NCI-H345 (cell line): Measurements from ENCODE around the gene PPIG.
A peak's percentile ranks its signal among the peaks of the same experiment; 100 is the strongest.
"Not testable (repeated sequence)": the region's sequence is repeated elsewhere in the genome, so short reads cannot be mapped to it uniquely, and the experiment has no call there.

ENCODE experiments used
- DNase-seq: peaks from one replicate; lab custom pipeline; 2025; lab: John Stamatoyannopoulos, UW

PPIG gene

GRCh38 chr2:169584005-169584877, at the start of gene PPIG:
Gene PPIG, plus strand, starts transcription at chr2:169584351. Its CDS starts 19,691 bp downstream, at chr2:169604042.
- DNase-seq: peak; percentile 94

GRCh38 chr2:169539460-169539859, 44.7 kb upstream of the PPIG start:
- not testable (repeated sequence) for DNase-seq

GRCh38 chr2:169540146-169540545, 44.0 kb upstream of the PPIG start:
- no peak for DNase-seq

GRCh38 chr2:169542433-169542832, 41.7 kb upstream of the PPIG start:
- DNase-seq: no peak

GRCh38 chr2:169546756-169547155, 37.4 kb upstream of the PPIG start:
- no peak for DNase-seq

- DNase-seq: no peak
Measured at GRCh38 chr2:169561364-169561763, 22.8 kb upstream of the PPIG start.

- DNase-seq: not testable (repeated sequence)
Measured at GRCh38 chr2:169562084-169562483, 22.1 kb upstream of the PPIG start.

GRCh38 chr2:169562519-169562918, 21.6 kb upstream of the PPIG start:
- peak; percentile 4 for DNase-seq

GRCh38 chr2:169565686-169566085, 18.5 kb upstream of the PPIG start:
- DNase-seq: no peak

- DNase-seq: no peak
Measured at GRCh38 chr2:169569948-169570347, 14.2 kb upstream of the PPIG start.

- DNase-seq: not testable (repeated sequence)
Measured at GRCh38 chr2:169570752-169571151, 13.4 kb upstream of the PPIG start.

GRCh38 chr2:169571571-169571970, 12.6 kb upstream of the PPIG start:
- DNase-seq: no peak

- no peak for DNase-seq
Measured at GRCh38 chr2:169572189-169572588, 12.0 kb upstream of the PPIG start.

GRCh38 chr2:169572821-169573159, 11.4 kb upstream of the PPIG start:
- no peak for DNase-seq

- peak; percentile 94 for DNase-seq
Measured at GRCh38 chr2:169573160-169573973, 10.8 kb upstream of the PPIG start, which contains the start of gene FASTKD1. Gene FASTKD1, minus strand, starts transcription at chr2:169573865. Its CDS starts 1,836 bp downstream, at chr2:169572029.

- DNase-seq: no peak
Measured at GRCh38 chr2:169573974-169574299, 10.2 kb upstream of the PPIG start.

- not testable (repeated sequence) for DNase-seq
Measured at GRCh38 chr2:169574539-169574938, 9.6 kb upstream of the PPIG start.

- not testable (repeated sequence) for DNase-seq
Measured at GRCh38 chr2:169575264-169575663, 8.9 kb upstream of the PPIG start.

- peak; percentile 16 for DNase-seq
Measured at GRCh38 chr2:169579044-169579443, 5.1 kb upstream of the PPIG start.

- not testable (repeated sequence) for DNase-seq
Measured at GRCh38 chr2:169582552-169583266, 1.4 kb upstream of the PPIG start.

GRCh38 chr2:169583518-169583917, 633 bp upstream of the PPIG start:
- DNase-seq: no peak

GRCh38 chr2:169585673-169586072, 1.5 kb downstream of the PPIG start:
- no peak for DNase-seq
